HCT116 (cell line): ENCODE measurements around the gene ZNF646. TPM values are rescaled to one million over a fixed set of nuclear protein-coding genes. Genes with fewer than 3 reads are reported as not detected.

Source experiments
- ATAC-seq: fragments of 200-7000 bp; cut with Tn5 transposase; 2 replicates; pipeline ENCODE4 v1.9.1; 2020; ENCODE audit warnings: mild to moderate bottlenecking, moderate library complexity
- BruUV-seq: library from RNA; stranded (reverse); fragments of 400-500 nt; replicated peaks from 2 replicates; lab custom pipeline; 2021; lab: Mats Ljungman, UMichigan
- CTCF ChIA-PET: fragments of 300-600 bp; sonication (Branson Sonifier 250); formaldehyde crosslinking; loops from one replicate; lab custom pipeline; 2021; ENCODE audit warnings: antibody characterized with exemption; lab: Charles Lee
- POLR2A ChIA-PET: fragments of 300-600, 350-600 bp; sonication (Branson Sonifier 250); formaldehyde crosslinking; loops from one replicate; lab custom pipeline; 2021; ENCODE audit warnings: antibody characterized with exemption; lab: Charles Lee
- RAD21 ChIA-PET, 2 experiments: fragments of 300-600 bp; sonication (Branson Sonifier 250); formaldehyde crosslinking; loops; one replicate each; lab custom pipeline; 2023; ENCODE audit warnings: low total read pairs in 2 of 2; ENCODE audit not compliant: uncharacterized antibody in 2 of 2, unreplicated experiment in 2 of 2, low non-redundant PET in 1 of 2; lab: Charles Lee
- DNase-seq: peaks from one replicate; pipeline ENCODE4 v3.0.0-alpha.2; 2010; ENCODE audit warnings: low read depth, low spot score
- H2AFZ ChIP-seq: fragments of 200-600 bp; shearing (Covaris generic), sonication (generic); 2 replicates; pipeline ENCODE4 v1.6.1; 2017; ENCODE audit warnings: low read depth, mixed run types, mixed read lengths, antibody characterized with exemption, low read length; ENCODE audit not compliant: poor library complexity, severe bottlenecking
- H3K27ac ChIP-seq: 2 replicates; pipeline ENCODE4 v1.5.1; 2012; ENCODE audit warnings: low read depth, low read length
- H3K27me3 ChIP-seq: fragments of 200-600 bp; sonication (generic); 2 replicates; pipeline ENCODE4 v1.6.1; 2016; ENCODE audit warnings: mixed run types, low read length, mixed read lengths; ENCODE audit not compliant: insufficient read depth
- H3K36me3 ChIP-seq, 2 experiments: fragments of 200-500 bp in 1 of 2; fragments of 200-600 bp in 1 of 2; sonication (Bioruptor generic) in 1 of 2; sonication (generic) in 1 of 2; 2 replicates each; pipeline versions ENCODE4 v1.5.1 to v1.6.1; 2014 to 2016; ENCODE audit warnings: low read length in 2 of 2, inconsistent platforms in 1 of 2, mixed read lengths in 1 of 2, mixed run types in 1 of 2; ENCODE audit not compliant: insufficient read depth in 2 of 2, control insufficient read depth in 1 of 2
- H3K4me1 ChIP-seq, 2 experiments: fragments of 200-600 bp in 1 of 2; sonication (generic) in 1 of 2; 2 replicates each; pipeline versions ENCODE4 v1.5.1 to v1.6.1; 2012 to 2017; ENCODE audit warnings: low read length in 2 of 2, inconsistent platforms in 1 of 2, mild to moderate bottlenecking in 1 of 2, mixed read lengths in 1 of 2, mixed run types in 1 of 2, moderate library complexity in 1 of 2; ENCODE audit not compliant: insufficient read depth in 2 of 2, control insufficient read depth in 1 of 2
- H3K4me2 ChIP-seq: fragments of 200-600 bp; sonication (generic); 2 replicates; pipeline ENCODE4 v1.6.1; 2017; ENCODE audit warnings: mixed run types, low read length, mixed read lengths
- H3K4me3 ChIP-seq, 2 experiments: fragments of 200-600 bp in 1 of 2; sonication (generic) in 1 of 2; replicated peaks in 1 of 2; 2 replicates each; pipeline ENCODE4 v1.5.1; 2011 to 2016; ENCODE audit warnings: low read length in 2 of 2, control low read depth in 1 of 2, low read depth in 1 of 2, mild to moderate bottlenecking in 1 of 2, mixed read lengths in 1 of 2, mixed run types in 1 of 2
- H3K79me2 ChIP-seq: fragments of 200-600 bp; sonication (generic); 2 replicates; pipeline ENCODE4 v1.6.1; 2017; ENCODE audit warnings: mild to moderate bottlenecking, mixed run types, low read length, moderate library complexity, mixed read lengths; ENCODE audit not compliant: insufficient read depth
- H3K9ac ChIP-seq: fragments of 200-600 bp; sonication (generic); 2 replicates; pipeline ENCODE4 v1.6.1; 2016; ENCODE audit warnings: low read length, mixed read lengths
- H3K9me2 ChIP-seq: fragments of 200-600 bp; sonication (generic), shearing (Covaris generic); 2 replicates; pipeline ENCODE4 v1.6.1; 2017; ENCODE audit warnings: mixed run types, mild to moderate bottlenecking, moderate library complexity; ENCODE audit not compliant: insufficient read depth
- H3K9me3 ChIP-seq, 2 experiments: fragments of 200-500 bp in 1 of 2; fragments of 200-600 bp in 1 of 2; sonication (Bioruptor generic) in 1 of 2; sonication (generic) in 1 of 2; 2 replicates each; pipeline ENCODE4 v1.6.1; 2014 to 2017; ENCODE audit warnings: low read length in 2 of 2, mixed read lengths in 2 of 2, inconsistent platforms in 1 of 2, low read depth in 1 of 2, mild to moderate bottlenecking in 1 of 2, mixed run types in 1 of 2, moderate library complexity in 1 of 2; ENCODE audit not compliant: control insufficient read depth in 1 of 2, insufficient read depth in 1 of 2
- H4K20me1 ChIP-seq: fragments of 200-600 bp; sonication (generic), shearing (Covaris generic); 2 replicates; pipeline ENCODE4 v1.6.1; 2017; ENCODE audit warnings: mixed run types, mild to moderate bottlenecking, moderate library complexity; ENCODE audit not compliant: insufficient read depth
- EGR1 ChIP-seq: IDR thresholded peaks from 2 replicates; pipeline ENCODE4 v1.6.1; 2012; ENCODE audit warnings: low read depth
- EZH2phosphoT487 ChIP-seq: fragments of 200-600 bp; IDR thresholded peaks from 2 replicates; pipeline ENCODE4 v1.6.1; 2018; ENCODE audit warnings: antibody characterized with exemption, borderline replicate concordance
- FOSL1 ChIP-seq: IDR thresholded peaks from 2 replicates; pipeline ENCODE4 v1.6.1; 2012; ENCODE audit warnings: low read depth
- JUND ChIP-seq: IDR thresholded peaks from 2 replicates; pipeline ENCODE4 v1.6.1; 2012
- POLR2A ChIP-seq: IDR thresholded peaks from 2 replicates; pipeline ENCODE4 v1.7.0; 2011; ENCODE audit warnings: borderline replicate concordance; ENCODE audit not compliant: insufficient read depth, insufficient read length; ENCODE audit errors: extremely low read depth
- POLR2AphosphoS5 ChIP-seq: IDR thresholded peaks from 2 replicates; pipeline ENCODE4 v1.6.1; 2011; ENCODE audit warnings: mild to moderate bottlenecking, low read depth, low read length, moderate library complexity
- SP1 ChIP-seq: IDR thresholded peaks from 2 replicates; pipeline ENCODE4 v1.6.1; 2012; ENCODE audit warnings: low read depth
- SRF ChIP-seq: IDR thresholded peaks from 2 replicates; pipeline ENCODE4 v1.6.1; 2012; ENCODE audit warnings: low read depth
- TCF7L2 ChIP-seq: IDR thresholded peaks from 2 replicates; pipeline ENCODE4 v1.7.0; 2011; ENCODE audit warnings: borderline replicate concordance, inconsistent platforms; ENCODE audit not compliant: insufficient read depth, insufficient read length; ENCODE audit errors: extremely low read depth
- YY1 ChIP-seq: IDR thresholded peaks from 2 replicates; pipeline ENCODE4 v1.6.1; 2011; ENCODE audit warnings: low read length, low read depth, moderate library complexity, mild to moderate bottlenecking; ENCODE audit not compliant: insufficient replicate concordance; ENCODE audit errors: extremely low read depth
- ZNF274 ChIP-seq: fragments of 200-500 bp; sonication (Bioruptor generic); IDR thresholded peaks from 2 replicates; pipeline ENCODE4 v1.6.1; 2014; ENCODE audit warnings: mild to moderate bottlenecking, low read depth, low read length, inconsistent platforms
- intact Hi-C: fragments of 100-400 bp; cut with micrococcal nuclease; formaldehyde crosslinking; loops from 2 replicates; pipeline ENCODE4 v1.10.0; 2022
- total RNA-seq: library from RNA; stranded (reverse); gene quantifications from one replicate; pipeline ENCODE4 v1.2.1, GENCODE V29; 2021; ENCODE audit not compliant: unreplicated experiment
- TF ChIP-seq, protein P1 (sequence below): IDR thresholded peaks from 2 replicates; pipeline ENCODE4 v1.6.1; 2012
- TF ChIP-seq, protein P2 (sequence below): IDR thresholded peaks from 2 replicates; pipeline ENCODE4 v1.6.1; 2012; ENCODE audit warnings: low read depth
- TF ChIP-seq, protein P3 (sequence below), 3 experiments: fragments of 200-600 bp in 1 of 3; sonication (generic) in 1 of 3; IDR thresholded peaks in 2 of 3; conservative IDR thresholded peaks in 1 of 3; 2 replicates each; pipeline ENCODE4 v1.5.1; 2012 to 2017; ENCODE audit warnings: low read depth in 2 of 3, low read length in 2 of 3, antibody characterized with exemption in 1 of 3, borderline replicate concordance in 1 of 3, control low read depth in 1 of 3, mild to moderate bottlenecking in 1 of 3, mixed read lengths in 1 of 3, mixed run types in 1 of 3, moderate library complexity in 1 of 3; ENCODE audit not compliant: insufficient read depth in 1 of 3

ZNF646 gene
- total RNA-seq, 1 experiment from 2014 or later = 17.7 TPM

DNA sequence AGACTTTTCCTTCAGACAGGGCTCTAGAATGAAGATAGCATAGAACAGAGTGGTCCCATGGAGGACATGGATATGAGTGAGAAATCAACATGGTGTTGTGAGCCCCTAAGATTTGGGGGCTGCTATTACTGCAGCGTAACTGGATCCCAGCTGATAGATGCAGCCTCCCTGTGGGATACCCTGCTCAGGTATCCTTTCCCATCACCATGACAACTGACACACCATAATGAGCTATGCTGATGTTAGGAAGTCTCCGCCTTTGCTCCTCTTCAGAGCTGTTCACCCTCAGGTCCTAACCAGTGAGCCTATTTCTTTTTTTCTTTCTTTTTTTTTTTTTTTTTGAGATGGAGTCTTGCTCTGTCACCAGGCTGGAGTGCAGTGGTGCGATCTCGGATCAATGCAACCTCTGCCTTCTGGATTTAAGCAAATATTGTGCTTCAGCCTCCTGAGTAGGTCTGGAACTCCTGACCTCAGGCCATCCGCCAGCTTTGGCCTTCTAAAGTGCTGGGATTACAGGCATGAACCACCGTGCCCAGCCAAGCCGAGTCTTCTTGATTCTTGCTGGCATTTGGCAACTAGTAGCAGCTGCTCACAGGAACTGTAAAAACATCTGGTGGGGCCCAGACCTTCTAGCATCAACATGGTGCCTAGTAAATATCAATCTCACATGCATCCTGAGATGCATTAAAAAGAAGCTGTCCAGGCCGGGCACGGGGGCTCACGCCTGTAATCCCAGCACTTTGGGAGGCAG lies 23.8 kb upstream of the ZNF646 start:
- H3K27me3 ChIP-seq = no peaks in the 10 kb centered on the region
- H2AFZ ChIP-seq = no peak overlapping the region
- no peaks in the 10 kb centered on the region for H3K9me2 ChIP-seq
- H3K27ac ChIP-seq = no peak overlapping the region
- peaks cover 8 to 29% of the 10 kb centered on the region in 2 experiments for H3K4me1 ChIP-seq
- no peaks in the 10 kb centered on the region for H3K79me2 ChIP-seq
- no peak overlapping the region for H3K9ac ChIP-seq
- no peak for TF ChIP-seq EGR1
- no peak for TF ChIP-seq YY1
- no peak for TF ChIP-seq JUND
- no peaks in the 10 kb centered on the region for H3K9me3 ChIP-seq
- no peak overlapping the region for H3K4me2 ChIP-seq
- H3K36me3 ChIP-seq = no peaks in the 10 kb centered on the region
- H3K4me3 ChIP-seq = no peak overlapping the region
- DNase-seq (no peak), ATAC-seq (no peak)
- BruUV-seq = no TSS peak
- ChIA-PET CTCF (no interaction called here), POLR2A (no interaction called here), RAD21 (no interaction called here)
- intact Hi-C loops = no loop called here
- no peaks in the 10 kb centered on the region for H4K20me1 ChIP-seq

DNA sequence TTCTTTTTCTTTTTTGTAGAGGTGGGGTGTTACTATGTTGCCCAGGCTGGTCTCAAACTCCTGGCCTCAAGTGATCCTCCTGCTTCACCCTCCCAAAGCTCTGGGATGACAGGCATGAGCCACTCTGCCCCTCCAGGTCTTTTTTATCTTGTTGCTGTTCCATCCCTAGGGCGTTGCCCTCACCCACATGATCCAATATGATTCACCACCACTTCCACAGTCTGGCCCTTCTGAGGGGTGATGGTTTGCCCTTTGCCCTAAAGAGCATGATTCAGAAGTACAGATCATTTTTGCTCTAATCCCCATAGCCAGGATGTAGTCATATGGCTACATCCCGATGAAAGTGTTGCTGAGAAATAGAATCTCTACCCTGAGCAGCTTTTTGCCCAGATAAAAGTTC lies 22.1 kb upstream of the ZNF646 start:
- Histone ChIP-seq H3K9me2 (no peaks in the 10 kb centered on the region), H2AFZ (no peak overlapping the region), H3K27me3 (no peaks in the 10 kb centered on the region), H3K9ac (peak overlapping the region; percentile 21; the same call in 1 of the 2 replicates), H3K4me3 (no peak overlapping the region; a peak in 1 of 4 replicates), H3K27ac (no peak overlapping the region), H3K4me2 (peak overlapping the region; percentile 71), H3K79me2 (no peaks in the 10 kb centered on the region), H4K20me1 (no peaks in the 10 kb centered on the region), H3K9me3 (no peaks in the 10 kb centered on the region), H3K36me3 (no peaks in the 10 kb centered on the region), H3K4me1 (peaks cover 8 to 22% of the 10 kb centered on the region in 2 experiments)
- ChIA-PET CTCF (no interaction called here), POLR2A (no interaction called here), RAD21 (no interaction called here)
- ATAC-seq (peak; percentile 97), DNase-seq (peak; percentile 72)
- intact Hi-C loops = no loop called here
- BruUV-seq = no TSS peak
- no peak for TF ChIP-seq POLR2AphosphoS5
- TF ChIP-seq SRF = no peak
- TF ChIP-seq, protein P1, sequence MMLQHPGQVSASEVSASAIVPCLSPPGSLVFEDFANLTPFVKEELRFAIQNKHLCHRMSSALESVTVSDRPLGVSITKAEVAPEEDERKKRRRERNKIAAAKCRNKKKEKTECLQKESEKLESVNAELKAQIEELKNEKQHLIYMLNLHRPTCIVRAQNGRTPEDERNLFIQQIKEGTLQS = no peak
- TF ChIP-seq FOSL1 = peak; percentile 81
- TF ChIP-seq EGR1 = no peak
- TF ChIP-seq, protein P2, sequence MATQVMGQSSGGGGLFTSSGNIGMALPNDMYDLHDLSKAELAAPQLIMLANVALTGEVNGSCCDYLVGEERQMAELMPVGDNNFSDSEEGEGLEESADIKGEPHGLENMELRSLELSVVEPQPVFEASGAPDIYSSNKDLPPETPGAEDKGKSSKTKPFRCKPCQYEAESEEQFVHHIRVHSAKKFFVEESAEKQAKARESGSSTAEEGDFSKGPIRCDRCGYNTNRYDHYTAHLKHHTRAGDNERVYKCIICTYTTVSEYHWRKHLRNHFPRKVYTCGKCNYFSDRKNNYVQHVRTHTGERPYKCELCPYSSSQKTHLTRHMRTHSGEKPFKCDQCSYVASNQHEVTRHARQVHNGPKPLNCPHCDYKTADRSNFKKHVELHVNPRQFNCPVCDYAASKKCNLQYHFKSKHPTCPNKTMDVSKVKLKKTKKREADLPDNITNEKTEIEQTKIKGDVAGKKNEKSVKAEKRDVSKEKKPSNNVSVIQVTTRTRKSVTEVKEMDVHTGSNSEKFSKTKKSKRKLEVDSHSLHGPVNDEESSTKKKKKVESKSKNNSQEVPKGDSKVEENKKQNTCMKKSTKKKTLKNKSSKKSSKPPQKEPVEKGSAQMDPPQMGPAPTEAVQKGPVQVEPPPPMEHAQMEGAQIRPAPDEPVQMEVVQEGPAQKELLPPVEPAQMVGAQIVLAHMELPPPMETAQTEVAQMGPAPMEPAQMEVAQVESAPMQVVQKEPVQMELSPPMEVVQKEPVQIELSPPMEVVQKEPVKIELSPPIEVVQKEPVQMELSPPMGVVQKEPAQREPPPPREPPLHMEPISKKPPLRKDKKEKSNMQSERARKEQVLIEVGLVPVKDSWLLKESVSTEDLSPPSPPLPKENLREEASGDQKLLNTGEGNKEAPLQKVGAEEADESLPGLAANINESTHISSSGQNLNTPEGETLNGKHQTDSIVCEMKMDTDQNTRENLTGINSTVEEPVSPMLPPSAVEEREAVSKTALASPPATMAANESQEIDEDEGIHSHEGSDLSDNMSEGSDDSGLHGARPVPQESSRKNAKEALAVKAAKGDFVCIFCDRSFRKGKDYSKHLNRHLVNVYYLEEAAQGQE = no peak
- TF ChIP-seq EZH2phosphoT487 = no peak
- peak; percentile 81 for TF ChIP-seq JUND
- TF ChIP-seq POLR2A = no peak
- peak; percentile 75 for TF ChIP-seq SP1
- no peak for TF ChIP-seq TCF7L2
- TF ChIP-seq, protein P3, sequence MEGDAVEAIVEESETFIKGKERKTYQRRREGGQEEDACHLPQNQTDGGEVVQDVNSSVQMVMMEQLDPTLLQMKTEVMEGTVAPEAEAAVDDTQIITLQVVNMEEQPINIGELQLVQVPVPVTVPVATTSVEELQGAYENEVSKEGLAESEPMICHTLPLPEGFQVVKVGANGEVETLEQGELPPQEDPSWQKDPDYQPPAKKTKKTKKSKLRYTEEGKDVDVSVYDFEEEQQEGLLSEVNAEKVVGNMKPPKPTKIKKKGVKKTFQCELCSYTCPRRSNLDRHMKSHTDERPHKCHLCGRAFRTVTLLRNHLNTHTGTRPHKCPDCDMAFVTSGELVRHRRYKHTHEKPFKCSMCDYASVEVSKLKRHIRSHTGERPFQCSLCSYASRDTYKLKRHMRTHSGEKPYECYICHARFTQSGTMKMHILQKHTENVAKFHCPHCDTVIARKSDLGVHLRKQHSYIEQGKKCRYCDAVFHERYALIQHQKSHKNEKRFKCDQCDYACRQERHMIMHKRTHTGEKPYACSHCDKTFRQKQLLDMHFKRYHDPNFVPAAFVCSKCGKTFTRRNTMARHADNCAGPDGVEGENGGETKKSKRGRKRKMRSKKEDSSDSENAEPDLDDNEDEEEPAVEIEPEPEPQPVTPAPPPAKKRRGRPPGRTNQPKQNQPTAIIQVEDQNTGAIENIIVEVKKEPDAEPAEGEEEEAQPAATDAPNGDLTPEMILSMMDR (IDR thresholded peaks at IDR 0.05 in 2 of 3, conservative IDR thresholded peaks at IDR 0.05 in 1 of 3; ENCODE audit: borderline replicate concordance in 1 of 3, insufficient read depth in 1 of 3, low read depth in 2 of 3, low read length in 2 of 3) = no peak
- no peak for TF ChIP-seq ZNF274
